Globus pallidus (tissue), 1 donor: Measurements from ENCODE around the gene POLDIP3.
A peak's percentile ranks its signal among the peaks of the same experiment; 100 is the strongest.
"Not testable (repeated sequence)": the region's sequence is repeated elsewhere in the genome, so short reads cannot be mapped to it uniquely, and the experiment has no call there.

Source experiments
- DNase-seq: peaks from one replicate; pipeline ENCODE4 v3.0.0-alpha.2; 2015; ENCODE audit warnings: low spot score

Gene POLDIP3

DNA sequence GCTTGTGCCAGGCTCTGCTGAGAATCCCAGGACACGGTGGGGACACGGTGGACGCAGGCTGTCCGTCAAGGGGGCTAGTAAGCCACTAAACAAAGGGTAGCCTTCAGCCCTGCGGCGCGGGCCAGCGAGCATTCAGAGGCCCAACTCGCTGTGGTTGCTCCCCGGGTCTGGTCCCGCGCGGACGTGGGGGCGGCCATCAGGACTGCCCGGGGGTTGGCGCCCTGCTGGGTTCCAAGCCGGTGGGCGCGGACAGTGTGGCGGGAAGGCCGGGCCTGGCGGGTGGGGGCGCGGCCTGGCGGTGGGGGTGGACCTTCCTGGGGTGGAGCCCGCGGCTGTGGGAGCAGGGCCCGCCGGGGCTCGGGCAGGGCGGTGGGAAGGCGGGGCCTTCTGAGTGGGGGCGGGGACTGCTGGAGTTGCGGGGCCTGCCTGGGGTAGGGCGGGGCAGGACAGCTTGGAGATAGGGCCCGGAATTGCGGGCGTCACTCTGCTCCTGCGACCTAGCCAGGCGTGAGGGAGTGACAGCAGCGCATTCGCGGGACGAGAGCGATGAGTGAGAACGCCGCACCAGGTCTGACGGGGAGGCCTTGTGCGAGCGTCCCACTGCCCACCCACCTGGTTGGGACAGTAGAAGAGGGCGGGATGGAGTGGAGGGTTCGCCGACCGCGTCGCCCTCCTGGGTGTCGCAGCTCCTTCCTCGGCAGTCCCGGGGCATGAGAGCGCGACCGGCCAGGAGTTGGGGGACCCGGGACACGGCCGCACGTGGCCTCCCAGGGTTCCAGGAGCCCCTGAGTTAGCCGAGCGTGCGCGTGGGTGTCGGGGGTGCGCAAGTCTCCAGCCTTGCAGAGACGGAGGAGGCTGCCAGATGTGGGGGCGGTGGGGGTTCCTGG lies 61.0 kb downstream of the POLDIP3 start, which contains the start of gene SERHL2:
Gene SERHL2, plus strand, starts transcription at position 482 of the 887 bp plus-strand sequence. Its CDS starts 65 bp downstream, at position 547.
- DNase-seq = peak; percentile 77

DNA sequence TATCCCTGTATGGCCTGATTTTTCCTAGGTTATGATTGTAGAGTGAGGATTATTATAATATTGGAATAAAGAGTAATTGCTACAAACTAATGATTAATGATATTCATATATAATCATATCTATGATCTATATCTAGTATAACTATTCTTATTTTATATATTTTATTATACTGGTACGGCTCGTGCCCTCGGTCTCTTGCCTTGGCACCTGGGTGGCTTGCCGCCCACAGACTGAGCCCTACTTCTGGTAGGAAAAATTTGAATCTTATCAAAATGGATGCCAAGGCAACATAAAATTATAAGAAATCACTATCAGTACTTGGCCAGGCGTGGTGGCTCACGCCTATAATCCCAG lies 62.4 kb downstream of the POLDIP3 start:
- DNase-seq = not testable (repeated sequence)

DNA sequence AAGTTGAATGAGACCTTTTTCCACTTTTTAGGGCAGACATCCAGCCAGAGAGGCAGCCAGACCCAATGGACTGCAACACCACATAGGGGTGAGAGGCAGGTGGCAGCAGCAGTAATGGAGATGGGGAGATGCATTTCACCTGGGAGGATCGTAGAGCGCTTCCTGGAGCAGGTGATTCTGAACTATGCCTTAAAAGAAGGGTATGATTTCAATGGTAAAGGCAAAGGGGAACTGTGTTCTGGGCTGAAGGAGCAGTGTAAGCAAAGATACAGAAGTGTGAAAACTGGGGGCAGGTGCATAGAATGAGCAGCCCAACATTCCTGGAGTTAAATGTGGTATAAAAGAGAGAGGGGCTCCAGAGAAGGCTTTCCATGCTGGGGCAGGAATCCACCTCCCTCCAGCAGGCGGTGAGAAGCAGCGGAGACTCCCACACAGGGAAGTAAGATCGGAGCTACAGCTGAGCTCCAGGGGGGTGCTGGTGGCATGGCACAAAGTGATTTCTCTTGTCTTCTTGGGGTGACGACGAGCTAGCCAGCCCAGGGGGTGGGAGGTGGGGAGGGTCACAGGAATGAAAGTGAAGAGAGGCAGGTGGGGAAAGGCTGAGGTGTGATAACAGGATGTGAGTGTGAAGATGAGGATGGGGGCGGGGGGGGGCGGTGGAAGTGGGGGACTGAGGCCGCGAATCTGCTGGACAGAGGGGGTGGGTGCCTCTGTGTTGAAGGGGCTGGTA lies 65.2 kb downstream of the POLDIP3 start:
- no peak for DNase-seq

DNA sequence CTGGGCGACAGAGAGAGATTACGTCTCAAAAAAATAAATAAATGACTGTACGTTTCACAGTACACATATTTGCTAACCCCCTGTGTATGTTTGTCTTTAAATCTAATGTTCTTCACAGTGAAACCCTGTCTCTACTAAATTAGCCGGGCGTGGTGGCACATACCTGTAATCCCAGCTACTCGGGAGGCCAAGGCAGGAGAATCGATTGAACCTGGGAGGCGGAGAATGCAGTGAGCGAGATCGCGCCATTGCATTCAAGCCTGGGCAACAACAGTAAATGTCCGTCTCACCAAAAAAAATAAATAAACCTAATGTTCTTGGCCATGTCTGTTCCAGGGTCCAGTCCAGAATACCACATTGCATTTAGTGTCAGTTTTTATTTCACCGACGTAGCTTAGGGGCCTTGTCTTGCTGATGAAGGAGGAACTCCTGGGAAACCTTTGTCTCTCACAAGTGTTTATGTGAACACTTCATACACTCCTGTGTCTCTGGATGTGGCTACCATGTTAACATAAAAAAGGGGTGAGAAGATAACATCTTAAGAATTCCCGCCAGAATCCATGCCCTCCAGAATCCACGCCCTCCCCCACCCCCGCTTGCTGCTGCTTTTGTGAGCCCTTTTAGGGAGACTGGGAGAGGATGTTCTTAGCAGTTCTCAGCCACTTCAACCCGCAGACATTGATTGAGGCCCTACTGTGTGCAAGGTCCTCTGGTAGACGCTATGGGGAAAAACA lies 65.9 kb downstream of the POLDIP3 start:
- no peak for DNase-seq

DNA sequence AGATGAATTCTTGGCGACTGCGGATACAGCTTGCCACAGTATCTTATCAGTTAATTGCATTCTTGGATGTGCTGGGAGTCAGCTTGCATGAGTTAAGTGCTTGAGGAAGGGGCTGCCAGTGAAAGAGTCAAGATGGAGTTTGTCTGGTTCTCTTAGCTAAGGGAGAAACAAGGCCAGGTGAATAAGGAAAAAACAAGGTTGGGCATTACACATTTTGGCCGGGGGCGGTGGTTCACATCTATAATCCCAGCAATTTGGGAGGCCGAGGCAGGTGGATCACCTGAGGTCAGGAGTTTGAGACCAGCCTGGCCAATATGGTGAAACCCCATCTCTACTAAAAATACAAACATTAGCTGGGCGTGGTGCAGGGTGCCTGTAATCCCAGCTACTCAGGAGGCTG lies 66.6 kb downstream of the POLDIP3 start:
- DNase-seq = not testable (repeated sequence)

DNA sequence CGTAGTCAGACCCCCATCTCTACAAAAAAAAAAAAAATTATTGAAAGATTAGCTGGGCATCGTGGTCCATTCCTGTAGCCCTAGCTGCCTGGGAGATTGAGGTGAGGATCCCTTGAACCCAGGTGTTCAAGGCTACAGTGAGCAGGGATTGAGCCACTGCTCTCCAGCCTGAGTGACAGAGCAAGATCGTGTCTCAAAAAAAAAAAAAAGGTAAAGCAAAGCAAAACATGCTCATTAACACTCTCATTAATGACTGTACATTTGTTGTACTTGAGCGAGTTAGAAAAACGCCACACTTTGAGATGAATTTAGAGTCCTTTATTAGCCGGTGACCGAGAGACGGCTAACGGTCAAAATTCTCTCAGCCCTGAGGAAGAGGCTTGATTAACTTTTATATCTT lies 67.1 kb downstream of the POLDIP3 start:
- DNase-seq = no peak

DNA sequence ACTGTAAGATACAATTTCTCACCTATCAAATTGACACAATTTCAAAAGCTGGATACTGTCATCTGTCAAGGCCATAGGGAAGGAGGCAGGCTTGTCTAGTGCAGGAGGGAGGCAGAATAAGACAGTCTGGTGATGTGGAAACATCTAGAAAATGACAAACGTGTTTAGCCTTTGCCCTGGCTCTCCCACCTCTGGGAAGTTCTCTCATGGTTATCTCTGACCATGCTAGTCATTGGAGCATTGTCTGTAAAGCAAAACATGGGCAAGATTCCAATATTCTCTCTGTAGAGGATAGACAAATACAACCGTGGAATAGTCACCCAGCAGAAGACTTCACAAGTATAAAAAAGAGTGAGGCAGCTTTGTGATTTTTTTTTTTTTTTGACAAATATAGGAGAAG lies 70.0 kb downstream of the POLDIP3 start:
- DNase-seq = no peak

DNA sequence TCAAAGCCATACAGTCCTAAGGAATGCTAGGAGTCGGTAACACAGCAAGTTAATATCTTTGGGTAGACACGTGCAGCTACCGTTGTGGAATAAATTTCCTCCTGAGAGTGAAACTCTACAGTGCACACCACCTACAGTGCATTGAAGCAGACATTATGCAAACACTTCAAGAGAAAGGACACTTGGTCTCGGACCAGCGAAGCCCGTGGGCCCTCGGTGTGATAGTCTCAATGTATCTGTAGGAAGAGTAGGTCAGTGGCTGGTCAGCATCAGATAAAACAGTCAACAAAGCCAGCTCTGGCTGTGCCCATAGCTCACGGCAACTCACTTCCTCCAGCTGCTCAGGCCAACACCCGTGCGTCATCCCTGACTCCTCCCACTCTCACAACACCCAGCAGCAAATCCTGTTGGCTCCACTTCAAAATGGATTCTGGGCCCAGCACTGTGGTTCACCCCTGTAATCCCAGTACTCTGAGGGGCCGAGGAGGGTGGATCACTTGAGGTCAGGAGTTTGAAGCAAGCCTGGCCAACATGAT lies 75.4 kb downstream of the POLDIP3 start:
- not testable (repeated sequence) for DNase-seq

DNA sequence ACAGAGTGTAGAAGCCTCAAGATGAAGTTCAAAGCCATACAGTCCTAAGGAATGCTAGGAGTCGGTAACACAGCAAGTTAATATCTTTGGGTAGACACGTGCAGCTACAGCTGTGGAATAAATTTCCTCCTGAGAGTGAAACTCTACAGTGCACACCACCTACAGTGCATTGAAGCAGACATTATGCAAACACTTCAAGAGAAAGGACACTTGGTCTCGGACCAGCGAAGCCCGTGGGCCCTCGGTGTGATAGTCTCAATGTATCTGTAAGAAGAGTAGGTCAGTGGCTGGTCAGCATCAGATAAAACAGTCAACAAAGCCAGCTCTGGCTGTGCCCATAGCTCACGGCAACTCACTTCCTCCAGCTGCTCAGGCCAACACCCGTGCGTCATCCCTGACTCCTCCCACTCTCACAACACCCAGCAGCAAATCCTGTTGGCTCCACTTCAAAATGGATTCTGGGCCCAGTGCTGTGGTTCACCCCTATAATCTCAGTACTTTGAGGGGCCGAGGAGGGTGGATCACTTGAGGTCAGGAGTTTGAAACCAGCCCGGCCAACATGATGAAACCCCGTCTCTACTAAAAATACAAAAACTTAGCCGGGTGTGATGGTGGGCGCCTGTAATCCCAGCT lies 77.4 kb downstream of the POLDIP3 start:
- not testable (repeated sequence) for DNase-seq

DNA sequence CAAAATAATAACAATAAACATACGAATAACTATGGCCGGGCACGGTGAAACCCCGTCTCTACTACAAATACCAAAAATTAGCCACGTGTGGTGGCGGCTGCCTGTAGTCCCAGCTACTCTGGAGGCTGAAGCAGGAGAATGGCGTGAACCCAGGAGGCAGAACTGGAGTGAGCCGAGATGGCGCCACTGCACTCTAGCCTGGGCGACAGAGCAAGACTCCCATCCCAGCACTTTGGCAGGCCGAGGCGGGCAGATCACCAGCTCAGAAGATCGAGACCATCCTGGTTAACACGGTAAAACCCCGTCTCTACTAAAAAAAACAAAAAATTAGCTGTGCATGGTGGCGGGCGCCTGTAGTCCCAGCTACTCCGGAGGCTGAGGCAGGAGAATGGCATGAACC lies 78.0 kb downstream of the POLDIP3 start:
- DNase-seq = not testable (repeated sequence)

DNA sequence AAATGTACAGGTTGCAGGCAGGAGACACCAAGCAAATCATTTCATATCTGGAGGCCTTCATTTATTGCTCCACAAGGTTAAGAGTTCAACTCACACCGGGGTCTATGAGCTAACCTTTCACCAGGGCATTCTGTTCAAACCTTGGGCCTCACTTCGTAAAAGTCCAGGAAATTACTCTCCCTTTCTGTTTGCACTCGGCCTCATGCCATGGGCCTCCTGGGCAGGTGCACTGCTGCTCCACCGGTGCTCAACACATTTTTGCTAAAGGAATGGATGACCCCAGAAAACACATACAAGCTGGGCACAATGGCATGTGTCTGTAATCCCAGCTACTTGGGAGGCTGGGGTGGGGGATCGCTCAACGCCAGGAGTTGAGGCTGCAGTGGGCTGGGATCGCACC lies 78.5 kb downstream of the POLDIP3 start:
- DNase-seq = no peak

DNA sequence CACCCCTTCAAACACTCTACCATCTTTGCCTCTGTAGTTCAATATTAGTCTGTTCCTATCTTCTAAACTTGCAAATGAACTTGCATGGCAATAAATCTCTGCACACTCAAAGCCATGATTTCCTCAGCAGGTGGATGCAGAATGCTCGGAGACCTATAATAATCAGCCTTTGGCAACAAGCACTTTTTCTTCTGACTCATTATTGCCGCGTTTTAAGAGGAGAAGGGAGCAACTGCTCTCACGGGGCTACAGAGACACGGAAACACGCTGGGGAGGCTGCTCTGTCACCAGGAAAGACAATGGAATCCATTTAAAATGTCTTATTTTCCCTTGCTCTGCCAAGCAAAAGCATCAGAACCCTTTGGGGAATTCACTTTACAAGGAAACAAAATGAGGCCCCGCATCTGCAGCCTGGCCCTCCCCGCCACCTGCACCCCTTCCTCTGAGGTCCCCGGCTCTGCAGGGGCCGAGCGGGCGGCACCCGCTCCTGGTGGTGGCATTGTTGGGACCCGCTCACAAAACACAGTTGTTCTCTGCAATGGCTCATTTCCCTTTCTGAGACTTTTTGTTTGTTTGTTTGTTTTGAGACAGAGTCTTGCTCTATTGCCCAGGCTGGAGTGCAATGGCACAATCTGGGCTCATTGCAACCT lies 79.5 kb downstream of the POLDIP3 start:
- DNase-seq = not testable (repeated sequence)
